Measurements from ENCODE around the gene EFCAB10.
"Not testable (repeated sequence)": the region's sequence is repeated elsewhere in the genome, so short reads cannot be mapped to it uniquely, and the experiment has no call there.

The EFCAB10 gene, protein sequence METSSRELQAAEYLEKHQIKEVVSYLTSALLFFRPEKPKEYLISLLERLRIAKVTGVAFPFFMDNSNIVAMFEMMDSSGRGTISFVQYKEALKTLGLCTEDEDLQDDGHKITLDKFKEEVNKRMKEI

DNA sequence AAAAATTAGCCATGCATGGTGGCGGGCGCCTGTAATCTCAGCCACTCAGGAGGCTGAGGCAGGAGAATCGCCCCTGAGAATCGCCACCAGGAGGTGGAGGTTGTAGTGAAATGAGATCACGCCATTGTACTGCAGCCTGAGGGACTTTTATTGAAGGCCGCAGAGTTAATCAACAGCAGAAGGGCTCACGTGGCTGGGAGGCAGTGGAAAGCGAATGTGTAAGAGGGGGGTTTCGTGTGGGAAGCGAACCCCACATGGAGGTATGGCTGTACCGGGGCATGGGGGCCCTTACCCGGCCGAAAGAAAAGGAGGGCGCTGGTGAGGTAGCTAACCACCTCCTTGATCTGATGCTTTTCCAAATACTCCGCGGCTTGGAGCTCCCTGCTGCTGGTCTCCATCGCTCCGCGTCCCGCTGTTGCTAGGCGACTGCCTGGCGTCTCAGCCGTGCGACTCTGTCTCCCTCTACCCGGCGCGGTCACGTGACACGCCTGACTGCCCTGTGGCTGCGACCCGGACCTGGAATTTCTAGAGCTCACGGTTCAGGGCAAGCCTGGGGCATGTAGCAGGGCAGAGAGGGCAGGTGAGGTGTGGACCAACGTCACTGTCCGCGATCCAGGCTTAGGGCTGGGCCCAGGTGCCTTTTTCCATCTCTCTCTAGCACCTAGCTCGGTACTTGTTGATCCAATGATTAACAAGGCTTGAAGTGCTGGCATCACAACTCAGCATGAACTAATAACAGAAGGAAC is at the start of gene EFCAB10:
TSS of gene EFCAB10 (minus strand) at position 428 of the 746 bp plus-strand sequence. CDS start at position 398, 30 bp downstream.
- FAIRE-seq = no peak

DNA sequence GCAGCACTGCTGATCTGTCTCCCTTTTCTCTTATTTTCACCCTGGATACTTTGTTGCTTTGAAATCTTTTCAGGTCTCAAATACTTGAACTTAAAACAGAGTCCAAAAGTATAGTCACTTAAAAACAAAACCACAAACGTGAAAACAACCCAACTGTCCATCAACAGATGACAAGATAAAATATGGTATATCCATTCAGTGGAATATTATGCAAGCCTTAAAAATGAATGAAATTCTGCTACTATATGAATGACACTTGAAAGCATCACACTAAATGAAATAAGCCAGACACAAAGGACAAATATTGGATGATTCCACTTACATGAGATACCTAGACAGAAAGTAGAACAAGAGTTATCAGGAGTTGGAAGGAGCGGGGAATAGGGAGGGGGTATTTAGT is 44.7 kb upstream of the EFCAB10 start:
- FAIRE-seq = no peak

DNA sequence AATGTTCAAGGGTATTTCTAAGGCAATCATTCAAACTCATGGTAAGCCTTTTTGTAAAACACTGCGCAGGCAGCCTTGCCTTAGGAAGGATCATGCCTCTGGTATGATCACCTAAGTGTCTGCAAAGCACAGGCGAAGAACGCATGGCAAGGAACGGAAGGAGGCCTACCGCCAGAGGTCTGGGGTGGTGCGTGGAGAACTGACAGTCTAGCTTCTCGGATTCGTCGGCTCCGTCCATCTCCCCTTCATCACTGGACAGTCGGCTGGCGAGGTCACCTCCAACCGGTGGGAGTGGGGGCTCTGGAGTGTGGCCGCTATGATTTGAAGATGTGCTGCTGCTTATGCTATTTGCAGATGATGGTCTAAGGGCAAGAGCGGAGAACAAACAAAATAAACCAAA is 42.6 kb upstream of the EFCAB10 start:
- no peak for FAIRE-seq

DNA sequence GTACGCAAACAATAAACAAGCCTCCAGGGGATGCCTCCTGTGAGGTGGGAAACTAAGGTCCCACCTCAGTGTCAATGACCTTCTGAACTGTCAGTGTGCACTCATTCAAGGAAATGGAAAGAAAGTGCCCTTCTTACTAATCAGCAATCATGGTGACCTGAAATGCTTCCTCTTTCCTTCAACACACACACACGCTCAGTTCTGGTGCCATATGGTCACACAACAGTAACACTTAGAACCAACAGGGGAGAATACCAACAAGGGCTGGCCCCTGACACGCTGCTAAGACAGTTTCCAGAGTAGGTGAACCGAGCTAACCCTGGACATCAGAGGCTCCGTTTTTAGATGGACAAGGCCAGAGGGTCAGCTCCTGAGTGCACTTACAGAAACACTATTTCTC is 42.1 kb upstream of the EFCAB10 start:
- no peak for FAIRE-seq

DNA sequence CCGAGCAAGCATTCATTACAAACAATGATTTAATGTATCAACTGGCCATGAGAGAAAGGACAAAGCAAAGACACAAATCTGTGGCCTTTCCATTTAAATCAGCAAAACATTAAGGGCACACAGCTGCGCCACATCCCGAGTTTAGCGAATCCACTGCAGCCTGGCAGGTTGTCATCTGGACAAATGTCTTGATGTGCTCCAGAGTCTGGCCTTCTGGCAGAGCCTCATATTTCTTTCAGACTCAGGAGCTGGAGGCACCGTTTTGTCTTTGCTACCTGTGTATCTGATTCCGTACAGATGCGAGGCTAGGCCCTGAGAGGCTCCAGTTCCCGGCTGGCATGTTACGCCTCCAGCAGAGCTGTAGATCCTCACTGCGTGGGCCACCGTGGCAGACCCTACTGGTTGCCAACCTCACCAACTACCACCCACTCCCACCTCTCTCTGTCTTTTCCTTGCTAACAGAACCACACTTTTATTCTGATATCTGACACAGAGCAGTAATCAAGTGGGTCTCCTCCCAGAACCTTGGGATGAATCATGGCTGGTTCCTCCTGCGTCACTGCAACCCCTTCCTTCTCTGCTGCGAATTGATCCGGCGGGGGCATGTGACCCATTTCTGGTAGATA is 40.9 kb upstream of the EFCAB10 start:
- no peak for FAIRE-seq

DNA sequence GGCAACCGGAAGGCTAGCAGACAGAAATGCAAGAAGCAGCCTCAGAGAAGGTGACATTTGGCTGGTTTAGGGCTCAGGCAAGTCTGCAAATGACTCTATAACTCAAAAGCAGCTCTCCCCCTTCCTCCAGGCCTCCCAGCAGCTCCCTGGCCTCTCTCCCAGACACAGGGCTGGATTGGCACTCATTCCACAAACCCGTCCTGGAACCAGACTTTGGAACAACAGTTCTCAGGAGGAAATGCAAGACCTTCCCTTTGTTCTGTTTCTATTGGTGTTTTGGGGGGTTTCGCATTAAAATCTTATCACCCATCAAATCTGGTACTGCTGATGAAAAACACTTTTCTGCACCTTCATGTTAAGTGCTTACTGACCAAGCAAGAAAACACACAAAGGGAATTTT is 40.3 kb upstream of the EFCAB10 start:
- FAIRE-seq = no peak

DNA sequence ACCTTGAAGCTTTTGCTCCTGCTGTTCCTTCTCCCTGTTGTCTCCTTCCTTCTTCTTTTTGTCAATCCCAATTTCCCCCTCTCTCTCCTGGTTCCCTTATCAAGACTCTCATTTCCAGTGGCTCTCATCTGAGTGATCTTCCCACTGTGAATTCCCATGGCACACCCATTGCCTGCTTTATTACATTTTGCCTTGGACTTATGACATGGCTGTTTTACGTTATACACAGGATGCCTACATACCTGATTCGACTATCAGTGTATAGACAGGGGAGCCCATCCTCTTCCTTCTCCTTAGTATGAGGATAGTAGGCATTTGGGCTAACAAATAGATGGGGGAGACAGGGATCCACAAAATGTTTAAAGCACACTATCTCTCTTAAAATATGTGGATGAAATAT is 39.9 kb upstream of the EFCAB10 start:
- FAIRE-seq = no peak

DNA sequence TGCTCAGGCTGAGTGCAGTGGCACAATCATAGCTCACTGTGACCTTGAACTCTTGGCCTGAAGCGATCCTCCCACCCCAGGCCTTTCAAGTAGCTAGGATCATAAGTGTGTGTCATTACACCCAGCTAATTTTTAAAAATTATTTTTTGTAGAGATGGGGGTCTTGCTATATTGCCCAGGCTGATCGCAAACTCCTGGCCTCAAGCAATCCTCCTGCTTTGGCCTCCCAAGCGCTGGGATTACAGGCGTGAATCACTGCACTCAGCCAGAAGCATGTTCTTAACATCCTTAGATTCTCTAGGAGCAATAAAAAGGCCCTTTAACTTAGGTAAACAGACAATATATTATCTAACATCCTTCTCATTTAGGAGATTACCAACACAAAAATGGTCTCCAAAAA is 38.3 kb upstream of the EFCAB10 start:
- no peak for FAIRE-seq

DNA sequence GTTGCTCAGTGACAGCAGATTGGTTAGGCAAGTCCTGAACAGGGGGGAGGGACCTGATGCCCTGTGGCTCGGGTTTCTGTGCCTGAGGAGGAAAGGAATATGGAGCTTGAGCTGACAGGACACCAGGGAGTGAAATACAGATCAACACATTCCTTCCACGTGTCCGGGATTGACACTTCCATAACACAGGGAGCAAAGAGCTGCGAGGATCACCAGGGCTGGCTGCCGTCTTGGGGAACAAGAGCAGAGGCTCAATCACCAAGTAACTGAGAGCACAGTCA is 36.7 kb upstream of the EFCAB10 start:
- FAIRE-seq = no peak

DNA sequence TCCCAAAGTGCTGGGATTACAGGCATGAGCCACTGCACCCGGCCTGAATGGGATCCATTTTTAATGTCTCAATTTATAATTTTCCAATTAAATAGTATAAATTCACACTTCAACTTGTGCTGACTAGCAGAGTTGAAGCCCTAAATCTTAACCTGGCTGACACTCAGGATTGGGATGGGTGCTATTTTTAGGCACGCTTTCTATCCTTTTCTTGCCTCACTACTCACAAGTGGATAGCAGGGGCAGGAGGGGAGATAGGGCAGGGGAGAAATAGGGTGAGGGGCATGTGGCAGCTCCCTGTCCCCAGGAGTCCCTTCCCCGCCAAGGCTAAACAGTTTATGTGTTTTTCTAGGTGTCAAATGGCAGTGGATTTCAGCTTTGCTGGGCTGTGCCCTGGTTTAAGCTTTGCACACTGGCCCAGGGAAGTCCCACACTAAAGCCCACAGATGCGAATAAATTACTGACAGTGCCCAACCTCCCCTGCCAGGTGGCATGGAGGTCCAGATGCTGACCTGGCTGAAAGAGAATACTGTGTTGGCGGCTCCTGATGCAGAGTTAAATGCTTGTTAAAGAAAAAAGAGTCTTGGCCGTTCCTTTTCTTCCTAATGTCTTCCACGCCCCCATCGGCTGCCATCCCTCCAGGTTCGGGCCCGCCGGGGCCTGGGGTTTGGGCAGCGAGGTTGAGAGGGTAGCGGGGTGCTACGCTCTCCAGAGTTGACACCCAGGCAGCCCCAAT is 36.2 kb upstream of the EFCAB10 start:
- FAIRE-seq = no peak

DNA sequence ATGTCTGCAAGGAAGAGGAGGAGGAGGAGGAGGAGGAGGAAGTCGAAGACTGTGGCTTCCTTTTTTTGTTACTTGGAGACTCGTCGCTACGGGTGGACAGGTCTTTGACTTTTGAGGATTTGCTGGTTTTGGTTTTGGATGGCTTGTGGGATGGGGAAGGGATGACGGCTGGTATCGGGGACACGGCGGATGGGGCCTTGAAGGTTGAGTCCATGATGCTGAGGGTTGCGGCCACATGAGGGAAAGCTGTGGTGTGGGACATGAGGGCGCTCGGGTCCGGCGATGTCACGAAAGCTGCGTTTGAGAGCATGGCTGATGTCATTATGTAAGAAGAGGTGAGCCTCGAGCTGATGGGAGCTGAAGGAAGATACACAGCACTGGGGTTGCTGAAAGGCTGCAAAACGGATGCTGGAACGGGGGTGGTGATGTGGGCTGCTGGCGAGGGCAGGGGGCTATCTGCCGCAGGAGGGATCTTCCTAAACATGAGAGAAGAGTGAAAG is 33.1 kb upstream of the EFCAB10 start:
- no peak for FAIRE-seq

DNA sequence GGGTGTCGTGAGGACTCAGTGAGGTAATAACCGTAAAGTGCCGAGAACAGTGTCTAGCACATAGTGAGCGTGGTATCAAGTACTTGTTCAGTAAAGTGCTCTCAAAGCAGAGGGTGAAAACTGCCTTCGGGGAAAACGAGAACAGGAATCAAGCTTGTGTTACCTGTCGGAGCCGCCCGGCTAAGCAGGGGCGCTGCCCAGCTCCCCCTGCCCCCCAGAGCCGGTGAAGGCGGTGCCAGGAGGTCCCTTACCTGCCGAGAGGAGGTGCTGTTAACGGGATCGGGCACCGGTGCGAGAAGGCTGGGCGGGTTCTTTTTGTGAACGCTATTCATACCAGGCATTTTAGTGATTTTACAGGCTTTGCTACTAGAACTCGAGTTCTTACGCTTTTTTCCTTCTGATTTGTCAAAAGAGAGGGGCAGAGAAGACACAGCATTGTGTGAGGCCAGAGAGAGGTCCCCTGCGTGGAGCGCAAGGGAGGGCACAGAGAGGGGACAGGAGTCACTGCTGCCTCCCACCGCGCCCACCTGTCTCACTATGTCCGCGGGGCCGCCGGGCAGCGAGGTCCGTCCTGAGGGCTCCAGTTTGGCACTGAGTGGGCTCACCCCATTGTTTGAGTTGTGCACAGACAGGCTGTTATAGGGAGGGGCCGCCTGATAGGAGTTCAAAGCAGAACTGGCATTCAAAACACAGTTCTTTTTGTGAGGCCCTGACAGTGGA is 32.5 kb upstream of the EFCAB10 start:
- FAIRE-seq = no peak

DNA sequence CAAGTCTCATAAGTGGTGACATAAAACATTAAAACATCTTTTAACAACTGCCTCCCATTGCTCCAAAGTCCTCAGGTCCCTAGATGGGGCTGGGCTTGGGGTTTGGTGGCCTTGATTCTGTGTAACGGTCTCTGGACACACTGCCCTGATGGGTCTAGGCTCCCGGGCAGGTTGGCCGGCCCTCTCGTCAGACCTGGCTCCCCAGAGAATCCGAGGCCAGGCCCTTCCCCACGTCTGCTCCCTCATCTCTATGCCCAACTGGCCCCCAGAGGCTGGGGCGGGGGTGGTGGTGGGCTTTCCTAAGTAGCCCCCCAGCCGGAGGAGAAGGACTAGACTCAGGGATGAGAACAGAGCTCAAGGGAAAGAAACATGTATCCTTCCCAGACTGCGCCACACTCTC is 31.5 kb upstream of the EFCAB10 start:
- FAIRE-seq = no peak

DNA sequence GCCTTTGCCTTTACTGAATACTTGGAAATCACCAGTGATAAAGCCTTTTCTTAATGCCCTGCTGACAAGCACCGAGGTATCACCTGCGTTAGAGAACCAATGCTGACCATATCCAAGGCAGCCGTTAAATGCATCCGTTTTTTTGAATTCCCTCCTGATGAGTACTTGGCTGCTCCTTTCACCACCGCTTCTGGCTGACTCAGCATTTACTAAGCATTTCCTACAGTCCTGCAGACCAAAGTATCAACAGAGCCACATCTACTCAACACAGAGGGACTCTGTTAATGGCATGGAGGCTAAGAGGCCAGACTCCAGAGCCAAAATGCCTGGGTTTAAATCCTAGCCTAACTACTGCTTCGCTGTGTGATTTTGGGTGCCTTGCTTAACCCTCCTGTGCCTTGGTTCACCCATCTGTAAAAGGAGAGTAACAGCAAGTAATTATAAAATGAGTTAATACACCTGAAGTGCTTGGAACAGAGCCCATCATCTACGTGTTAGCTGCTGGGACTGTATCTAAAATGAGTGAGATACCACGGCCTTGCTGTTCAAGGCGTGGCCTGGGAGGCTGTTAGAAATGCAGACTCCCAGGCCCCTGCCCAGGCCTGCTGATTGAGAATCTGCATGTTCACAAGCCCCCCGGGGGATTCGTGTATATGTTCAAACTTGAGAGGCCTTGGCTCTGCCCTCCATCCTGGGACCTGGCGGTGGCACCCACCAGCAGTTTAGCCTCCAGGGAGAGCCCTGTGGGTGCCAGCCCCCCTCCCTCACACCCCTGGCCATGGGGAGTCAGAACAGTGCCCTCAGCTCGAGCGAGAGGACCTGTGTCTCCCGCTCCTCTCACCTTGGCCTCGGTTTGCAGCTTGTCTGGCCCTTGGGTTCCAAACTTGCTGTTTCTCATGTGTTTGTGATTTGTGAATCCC is 30.8 kb upstream of the EFCAB10 start:
- no peak for FAIRE-seq

DNA sequence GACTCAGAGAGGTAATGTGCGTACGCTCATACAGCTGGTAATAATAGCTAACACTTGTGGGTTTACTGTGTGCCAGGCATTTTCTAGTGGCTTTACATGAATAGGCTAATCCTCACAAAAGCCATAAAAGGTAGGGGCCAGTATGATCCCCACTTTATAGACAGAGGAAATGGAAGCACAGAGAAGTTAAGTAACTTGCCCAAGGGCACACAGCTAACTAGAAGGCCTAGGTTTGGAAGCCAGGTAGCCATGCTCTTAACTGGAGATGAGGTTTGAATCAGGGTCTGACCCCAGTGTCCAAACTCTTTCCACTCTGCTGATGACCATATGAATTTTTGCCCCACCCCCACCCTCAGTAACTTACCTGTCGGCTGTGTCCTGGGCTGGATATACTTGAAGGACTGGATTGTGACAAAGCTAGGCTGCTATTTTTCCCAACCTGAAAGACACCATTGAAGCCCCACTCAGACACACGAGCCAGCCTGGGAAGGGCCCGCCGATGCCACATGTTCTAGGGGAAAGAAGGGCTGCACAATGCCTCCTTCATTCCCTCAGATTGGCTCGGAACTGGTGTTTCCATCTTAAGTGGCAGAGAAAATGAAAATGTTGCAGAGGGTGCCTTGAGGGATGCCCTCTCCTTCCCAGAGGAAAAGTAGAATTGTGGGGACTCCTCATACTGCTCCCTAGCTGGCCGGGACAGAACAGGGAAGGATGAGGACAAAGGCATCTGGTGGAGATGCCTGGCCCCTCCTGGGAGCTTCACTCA is 29.1 kb upstream of the EFCAB10 start:
- no peak for FAIRE-seq

DNA sequence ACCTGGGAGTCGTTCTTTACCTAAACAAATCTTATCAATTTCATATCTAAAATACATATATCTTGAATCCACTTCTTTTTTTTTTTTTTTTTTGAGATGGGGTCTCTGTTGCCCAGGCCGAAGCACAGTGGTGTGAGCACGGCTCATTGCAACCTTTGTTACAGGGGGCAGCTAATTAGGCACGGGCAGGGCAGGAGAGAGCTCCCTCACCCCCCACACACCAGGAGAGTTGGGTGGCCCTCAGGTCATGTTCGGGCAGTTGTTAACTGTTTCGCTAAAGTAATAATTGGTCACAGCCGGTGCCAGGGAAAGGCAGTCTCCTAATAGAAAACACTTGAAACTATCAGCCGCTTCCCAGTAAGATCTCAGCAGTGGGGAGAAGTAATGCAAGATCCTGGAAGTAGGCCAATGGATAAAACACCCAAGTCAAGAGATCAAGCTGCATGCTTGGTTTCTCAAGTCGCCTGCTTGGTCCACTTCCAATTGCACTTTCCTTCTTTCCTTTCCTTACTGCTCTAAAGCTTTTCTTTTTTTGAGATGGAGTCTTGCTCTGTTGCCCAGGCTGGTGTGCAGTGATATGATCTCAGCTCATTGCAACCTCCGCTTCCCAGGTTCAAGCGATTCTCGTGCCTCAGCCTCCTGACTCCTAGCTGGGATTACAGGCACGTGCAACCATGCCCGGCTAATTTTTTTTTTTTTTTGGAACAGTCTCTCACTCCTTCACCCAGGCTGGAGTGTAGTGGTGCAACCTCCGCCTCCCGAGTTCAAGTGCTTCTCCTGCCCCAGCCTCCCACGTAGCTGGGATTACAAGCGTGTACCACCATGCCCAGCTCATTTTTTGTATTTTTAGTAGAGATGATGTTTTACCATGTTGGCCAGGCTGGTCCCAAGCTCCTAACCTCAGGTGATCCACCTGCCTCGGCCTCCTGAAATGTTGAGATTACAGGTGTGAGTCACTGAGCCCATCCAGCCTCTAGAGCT is 21.3 kb upstream of the EFCAB10 start:
- no peak for FAIRE-seq

DNA sequence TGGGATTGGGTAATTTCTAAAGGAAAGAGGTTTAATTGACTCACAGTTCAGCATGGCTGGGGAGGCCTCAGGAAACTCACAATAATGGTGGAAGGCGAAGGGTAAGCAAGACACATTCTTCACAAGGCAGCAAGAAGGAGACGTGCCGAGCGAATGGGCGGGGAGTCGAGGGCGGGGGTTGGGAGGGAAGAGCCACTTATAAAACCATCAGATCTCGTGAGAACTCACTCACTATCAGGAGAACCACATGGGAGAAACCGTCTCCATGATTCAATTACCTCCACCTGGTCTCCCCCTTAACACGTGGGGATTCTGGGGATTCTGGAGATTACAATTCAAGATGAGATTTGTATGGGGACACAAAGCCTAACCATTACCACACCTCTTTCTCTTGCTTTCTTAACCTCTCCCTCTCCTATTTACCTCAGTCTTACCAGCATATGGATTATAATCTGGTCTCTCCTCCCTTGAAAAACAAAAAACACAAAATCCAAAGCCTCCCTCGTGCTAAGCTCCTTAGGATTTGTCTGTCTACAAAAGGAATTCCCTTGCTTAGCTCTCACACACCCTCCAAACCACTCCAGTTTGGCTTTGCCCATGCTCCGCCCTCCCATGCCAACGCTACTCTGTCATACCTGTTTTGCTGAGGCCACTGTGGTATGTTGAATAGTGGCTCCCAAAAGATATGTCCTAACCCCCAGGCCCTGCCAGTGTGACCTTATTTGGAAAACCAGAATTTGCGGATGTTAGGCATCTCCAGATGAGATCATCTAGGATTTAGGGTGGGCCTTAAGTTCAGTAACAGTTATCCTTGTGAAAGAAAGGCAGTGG is 19.6 kb upstream of the EFCAB10 start:
- no peak for FAIRE-seq

DNA sequence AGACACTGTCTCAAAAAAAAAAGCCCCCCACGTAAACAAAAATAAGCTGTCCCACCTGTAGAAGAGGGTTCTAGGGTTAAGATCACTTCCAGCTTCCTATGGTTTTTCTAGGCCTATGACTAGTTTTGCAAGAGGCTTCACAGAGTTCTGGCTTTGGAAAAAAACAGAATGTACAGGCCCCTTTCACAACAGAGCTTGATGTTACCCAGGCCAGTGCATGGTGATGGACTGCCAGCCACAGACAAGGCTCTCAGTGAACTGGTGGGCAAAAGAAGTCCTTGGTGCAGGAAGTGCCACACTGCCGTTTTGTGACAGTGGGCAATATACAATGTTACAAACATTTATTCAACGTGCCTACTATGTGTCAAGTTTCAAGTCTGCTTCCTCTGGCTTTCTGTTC is 18.3 kb upstream of the EFCAB10 start:
- no peak for FAIRE-seq

DNA sequence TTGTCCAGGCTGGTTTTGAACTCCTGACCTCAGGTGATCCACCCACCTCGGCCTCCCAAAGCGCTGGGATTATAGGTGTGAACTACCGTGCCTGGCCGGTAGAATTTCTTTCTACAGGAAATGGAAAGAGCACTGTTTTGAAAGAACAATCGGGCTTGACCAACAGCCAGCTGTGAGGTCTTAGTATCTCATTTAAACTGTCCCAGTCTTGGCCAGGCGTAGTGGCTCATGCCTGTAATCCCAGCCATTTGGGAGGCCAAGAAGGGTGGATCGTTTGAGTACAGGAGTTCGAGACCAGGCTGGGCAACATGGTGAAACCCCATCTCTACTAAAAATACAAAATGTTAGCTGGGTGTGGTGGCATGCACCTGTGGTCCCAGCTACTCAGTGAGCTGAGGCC is 17.8 kb upstream of the EFCAB10 start:
- FAIRE-seq = not testable (repeated sequence)

Measured in TTC549 (cell line).